SK-N-MC (cell line): ENCODE results near the gene SPRR4.

ENCODE experiments used
- EZH2 ChIP-seq: fragments of 200-600 bp; sonication (generic); IDR thresholded peaks from one replicate; pipeline ENCODE4 v1.6.1; 2017; ENCODE audit warnings: antibody characterized with exemption
- POLR2AphosphoS5 ChIP-seq: IDR thresholded peaks from 2 replicates; pipeline ENCODE4 v1.6.1; 2012; ENCODE audit warnings: mild to moderate bottlenecking, low read depth, low read length, borderline replicate concordance

GRCh38 chr1:152957561-152957960 is 12.9 kb upstream of the SPRR4 start:
- no peak for TF ChIP-seq POLR2AphosphoS5
- no peak for TF ChIP-seq EZH2
